Skin of body (tissue), 3 donors: ENCODE measurements around the gene ACSF2. TPM values are rescaled to one million over a fixed set of nuclear protein-coding genes. Genes with fewer than 3 reads are reported as not detected.

ENCODE experiments used
- DNase-seq: peaks from one replicate; lab custom pipeline; 2025; lab: John Stamatoyannopoulos, UW
- small RNA-seq: library from RNA; depleted of rRNA; stranded (forward); fragments of <200 nt; gene quantifications from one replicate; pipeline ENCODE3, GENCODE V24; 2014; ENCODE audit warnings: low replicate concordance
- total RNA-seq: library from RNA; depleted of rRNA; stranded (reverse); fragments of >200 nt; gene quantifications from one replicate; pipeline ENCODE4 v1.2.3, GENCODE V29; 2014

ACSF2 gene
- total RNA-seq, 1 donor from 2014 or later: 67.6 TPM

- DNase-seq: no peak
Measured at GRCh38 chr17:50521514-50521913, 95.5 kb downstream of the ACSF2 start.

- no peak for DNase-seq
Measured at GRCh38 chr17:50522766-50523165, 96.7 kb downstream of the ACSF2 start.

GRCh38 chr17:50523208-50523607 lies 97.2 kb downstream of the ACSF2 start:
- DNase-seq: no peak

Small RNAs within 50 kb of the gene (small RNA-seq; reads per million reads assigned to genes)
- gene RF00019: not detected

Other genes starting within 250 kb of the ACSF2 start
- gene COL1A1, start 224.6 kb upstream of the ACSF2 start, total RNA-seq: 5,022 TPM
- gene TMEM92, start 151.8 kb upstream of the ACSF2 start, total RNA-seq: 0.20 TPM
- gene XYLT2, start 80.1 kb upstream of the ACSF2 start, total RNA-seq: 17.7 TPM
- gene MRPL27, start 53.0 kb upstream of the ACSF2 start, total RNA-seq: 42.3 TPM
- gene EME1, start 53.0 kb upstream of the ACSF2 start, total RNA-seq: 3.6 TPM
- 44.6 TPM for gene LRRC59, start 28.7 kb upstream of the ACSF2 start, total RNA-seq
- gene CHAD, start 42.7 kb downstream of the ACSF2 start, total RNA-seq: 0.49 TPM
- gene RSAD1, start 52.6 kb downstream of the ACSF2 start, total RNA-seq: 19.4 TPM
- gene MYCBPAP, start 82.2 kb downstream of the ACSF2 start, total RNA-seq: 1.6 TPM
- gene EPN3, start 106.5 kb downstream of the ACSF2 start, total RNA-seq: 5.3 TPM
- 19.3 TPM for gene SPATA20, start 121.0 kb downstream of the ACSF2 start, total RNA-seq
- 8.9 TPM for gene CACNA1G, start 134.5 kb downstream of the ACSF2 start, total RNA-seq
- gene ABCC3, start 208.7 kb downstream of the ACSF2 start, total RNA-seq: 5.9 TPM